ENCODE results near the gene CYTH1. TPM values are rescaled to one million over a fixed set of nuclear protein-coding genes. Genes with fewer than 3 reads are reported as not detected.

The CYTH1 gene
- polyA plus RNA-seq, 1 of the 3 experiments (the other 2 are of a cell fraction), result 23.8 TPM

- H3K9me2 ChIP-seq, result no peaks in the 10 kb centered on the region
- CTCF ChIA-PET, result interaction anchor here (0.8 to 9.0 kb wide), 10 partner anchors 10 to 294 kb away, joined by 3 to 351 read pairs (median 29); no protein-coding TSS in a partner anchor
- H3K4me2 ChIP-seq, result peak overlapping the region; percentile 64; the same call in 1 of the 2 replicates
- peaks cover 9 to 62% of the 10 kb centered on the region in 2 experiments for H3K4me1 ChIP-seq (ENCODE audit: control insufficient read depth in 1 of 2, insufficient read depth in 2 of 2, low read depth in 1 of 2, low read length in 1 of 2)
- DNase-seq, result no peak
- H3F3A ChIP-seq (replicated peaks; ENCODE audit: insufficient read depth), result peaks cover 11% of the 10 kb centered on the region
- peaks cover 13 to 23% of the 10 kb centered on the region in 2 experiments for H3K36me3 ChIP-seq (replicated peaks in 1 of 2; ENCODE audit: control insufficient read depth in 1 of 2, insufficient read depth in 2 of 2, low read length in 1 of 2)
- no peaks in the 10 kb centered on the region for H3K27me3 ChIP-seq (ENCODE audit: insufficient read depth)
- H2AFZ ChIP-seq (ENCODE audit: low read depth), result 0 out of 2 replicates have a peak overlapping the region, but pooled peaks have one; percentile 8
- peak overlapping the region; percentile 25; the same call in 1 of the 2 replicates for H3K9ac ChIP-seq
- H4K20me1 ChIP-seq (ENCODE audit: insufficient read depth), result no peaks in the 10 kb centered on the region
- H3K79me2 ChIP-seq (ENCODE audit: insufficient read depth), result peaks cover 13% of the 10 kb centered on the region
- peak overlapping the region; percentile 55 to 97 for H3K27ac ChIP-seq (ENCODE audit: low read depth in 2 of 2, low read length in 1 of 2)
- TF ChIP-seq EP300 (IDR thresholded peaks at IDR 0.05; ENCODE audit: borderline replicate concordance in 1 of 2, low read depth in 1 of 2, low read length in 1 of 2) (no peak), CTCF (IDR thresholded peaks at IDR 0.05) (no peak), NFIC (IDR thresholded peaks at IDR 0.05; ENCODE audit: borderline replicate concordance) (no peak), SMC3 (IDR thresholded peaks at IDR 0.05; ENCODE audit: low read depth, low read length) (no peak)
- POLR2A ChIA-PET, result interaction anchor here (0.9 to 1.2 kb wide), 2 partner anchors 10 to 11 kb away, joined by 3 to 4 read pairs; no protein-coding TSS in a partner anchor
- H3K9me3 ChIP-seq, result no peaks in the 10 kb centered on the region
- 56% methylated on average over 10 of the region's 10 CpGs for WGBS (ENCODE audit: low lambda C conversion rate)
- H3K4me3 ChIP-seq (ENCODE audit: low read depth in 2 of 2, low read length in 1 of 2), result no peak overlapping the region
These were observed 75.7 kb downstream of the CYTH1 start for GRCh38 chr17:78706271-78706915.

GRCh38 chr17:78705071-78705470 lies 77.0 kb downstream of the CYTH1 start:
- Histone ChIP-seq H3K27me3 (ENCODE audit: insufficient read depth) (no peaks in the 10 kb centered on the region), H3K79me2 (ENCODE audit: insufficient read depth) (peaks cover 2% of the 10 kb centered on the region; the same call in 1 of the 2 replicates), H3K36me3 (replicated peaks in 1 of 2; ENCODE audit: control insufficient read depth in 1 of 2, insufficient read depth in 2 of 2, low read length in 1 of 2) (peaks cover 14 to 34% of the 10 kb centered on the region in 2 experiments), H2AFZ (ENCODE audit: low read depth) (no peak overlapping the region), H3K4me1 (ENCODE audit: control insufficient read depth in 1 of 2, insufficient read depth in 2 of 2, low read depth in 1 of 2, low read length in 1 of 2) (peaks cover 9 to 56% of the 10 kb centered on the region in 2 experiments), H3F3A (replicated peaks; ENCODE audit: insufficient read depth) (peaks cover 11% of the 10 kb centered on the region), H3K9me2 (no peaks in the 10 kb centered on the region), H3K27ac (ENCODE audit: low read depth in 2 of 2, low read length in 1 of 2) (peak overlapping the region in 1 of 2 experiments; percentile 97; a peak in 2 of 4 replicates), H3K9ac (no peak overlapping the region), H4K20me1 (ENCODE audit: insufficient read depth) (no peaks in the 10 kb centered on the region), H3K4me3 (ENCODE audit: low read depth in 2 of 2, low read length in 1 of 2) (no peak overlapping the region), H3K4me2 (no peak overlapping the region), H3K9me3 (no peaks in the 10 kb centered on the region)
- peak; percentile 91 for DNase-seq
- ChIA-PET CTCF (interaction anchor here (0.6 to 9.0 kb wide), 10 partner anchors 11 to 208 kb away, joined by 3 to 351 read pairs (median 3); no protein-coding TSS in a partner anchor), POLR2A (interaction anchor here (0.7 to 1.3 kb wide), 4 partner anchors 12 to 208 kb away, joined by 3 to 13 read pairs (median 4); no protein-coding TSS in a partner anchor)
- WGBS (ENCODE audit: low lambda C conversion rate), result 79% methylated on average over 4 of the region's 4 CpGs
- TF ChIP-seq NRF1 (IDR thresholded peaks at IDR 0.05; ENCODE audit: low read depth, low read length), result no peak
- TF ChIP-seq MEF2A (IDR thresholded peaks at IDR 0.05; ENCODE audit: borderline replicate concordance, low read depth), result no peak
- peak; percentile 52; the same call in 1 of the 2 replicates for TF ChIP-seq USF2 (IDR thresholded peaks at IDR 0.05; ENCODE audit: borderline replicate concordance, low read depth, low read length)
- TF ChIP-seq TAF1 (IDR thresholded peaks at IDR 0.05; ENCODE audit: borderline replicate concordance, low read depth, low read length), result no peak
- TF ChIP-seq EP300 (IDR thresholded peaks at IDR 0.05; ENCODE audit: borderline replicate concordance in 1 of 2, low read depth in 1 of 2, low read length in 1 of 2), result peak in 1 of 2 experiments; percentile 95; a peak in 2 of 4 replicates
- TF ChIP-seq TEAD4 (IDR thresholded peaks at IDR 0.05; ENCODE audit: borderline replicate concordance, insufficient read depth), result 0 out of 2 replicates have a peak, but pooled peaks have one; percentile 16
- TF ChIP-seq GATA2 (CRISPR knock-in tag; IDR thresholded peaks at IDR 0.05), result peak; percentile 72
- TF ChIP-seq RFX5 (IDR thresholded peaks at IDR 0.05; ENCODE audit: low read length), result no peak; the same call in 1 of the 2 replicates
- no peak for TF ChIP-seq PBX3 (IDR thresholded peaks at IDR 0.05)
- no peak for TF ChIP-seq ZBTB33 (IDR thresholded peaks at IDR 0.05; ENCODE audit: borderline replicate concordance, low read depth)
- TF ChIP-seq SMC3 (IDR thresholded peaks at IDR 0.05; ENCODE audit: low read depth, low read length), result peak; percentile 33; the same call in 1 of the 2 replicates
- TF ChIP-seq FOXM1 (IDR thresholded peaks at IDR 0.05; ENCODE audit: low read depth), result no peak
- peak; percentile 36; the same call in 1 of the 2 replicates for TF ChIP-seq RAD21 (IDR thresholded peaks at IDR 0.05; ENCODE audit: low read length)
- no peak for TF ChIP-seq CTCF (IDR thresholded peaks at IDR 0.05)
- no peak for TF ChIP-seq ELF1 (IDR thresholded peaks at IDR 0.05)
